ENCODE results near the gene CLCN5.

- no peak for TF ChIP-seq ASH2L (IDR thresholded peaks at IDR 0.05; ENCODE audit: insufficient read length, low read depth, low read length)
- TF ChIP-seq U2AF1 (optimal IDR thresholded peaks at IDR 0.05; ENCODE audit: low read depth, low read length), result no peak
- no peak for TF ChIP-seq GMEB2 (CRISPR knock-in tag; IDR thresholded peaks at IDR 0.05; ENCODE audit: low read depth)
- no peak for TF ChIP-seq ARID2 (CRISPR knock-in tag; IDR thresholded peaks at IDR 0.05; ENCODE audit: borderline replicate concordance)
- no peak for TF ChIP-seq ZNF30 (CRISPR knock-in tag; IDR thresholded peaks at IDR 0.05)
- TF ChIP-seq TARDBP (CRISPR knock-in tag; IDR thresholded peaks at IDR 0.05), result no peak
- TF ChIP-seq SALL1 (CRISPR knock-in tag; IDR thresholded peaks at IDR 0.05), result no peak
- TF ChIP-seq CTCF (CRISPR knock-in tag; IDR thresholded peaks at IDR 0.05), result no peak
- TF ChIP-seq, protein P1, sequence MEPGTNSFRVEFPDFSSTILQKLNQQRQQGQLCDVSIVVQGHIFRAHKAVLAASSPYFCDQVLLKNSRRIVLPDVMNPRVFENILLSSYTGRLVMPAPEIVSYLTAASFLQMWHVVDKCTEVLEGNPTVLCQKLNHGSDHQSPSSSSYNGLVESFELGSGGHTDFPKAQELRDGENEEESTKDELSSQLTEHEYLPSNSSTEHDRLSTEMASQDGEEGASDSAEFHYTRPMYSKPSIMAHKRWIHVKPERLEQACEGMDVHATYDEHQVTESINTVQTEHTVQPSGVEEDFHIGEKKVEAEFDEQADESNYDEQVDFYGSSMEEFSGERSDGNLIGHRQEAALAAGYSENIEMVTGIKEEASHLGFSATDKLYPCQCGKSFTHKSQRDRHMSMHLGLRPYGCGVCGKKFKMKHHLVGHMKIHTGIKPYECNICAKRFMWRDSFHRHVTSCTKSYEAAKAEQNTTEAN (CRISPR knock-in tag; conservative IDR thresholded peaks at IDR 0.05), result no peak
These were observed 145.8 kb downstream of the CLCN5 start for GRCh38 chrX:50068285-50068563.
